ENCODE measurements around the gene FLVCR2.

GRCh38 chr14:75653563-75653962 is 75.1 kb downstream of the FLVCR2 start:
- no peak for TF ChIP-seq TARDBP (CRISPR knock-in tag; IDR thresholded peaks at IDR 0.05)
- no peak for TF ChIP-seq PBX3 (CRISPR knock-in tag; IDR thresholded peaks at IDR 0.05; ENCODE audit: borderline replicate concordance)
- TF ChIP-seq TSC22D2 (CRISPR knock-in tag; IDR thresholded peaks at IDR 0.05; ENCODE audit: borderline replicate concordance) = no peak
- TF ChIP-seq SRF (IDR thresholded peaks at IDR 0.05; ENCODE audit: low read depth, low read length) = no peak
- TF ChIP-seq CEBPG (CRISPR knock-in tag; IDR thresholded peaks at IDR 0.05) = no peak
- TF ChIP-seq POLR2AphosphoS5 (IDR thresholded peaks at IDR 0.05; ENCODE audit: low read depth, low read length) = no peak
- no peak for TF ChIP-seq CEBPB (IDR thresholded peaks at IDR 0.05; ENCODE audit: borderline replicate concordance, low read depth, low read length)

Measured in HepG2 (cell line).